ENCODE measurements around the gene MARCHF4. TPM values are rescaled to one million over a fixed set of nuclear protein-coding genes. Genes with fewer than 3 reads are reported as not detected.
A peak's percentile ranks its signal among the peaks of the same experiment; 100 is the strongest.

The MARCHF4 gene
- total and polyA plus RNA-seq, 2 experiments from 2014 or later, result 0.45 to 1.1 TPM

GRCh38 chr2:216365518-216365917 is 6.8 kb downstream of the MARCHF4 start:
- TF ChIP-seq STAT1 (IDR thresholded peaks at IDR 0.05; ENCODE audit: unreplicated experiment) (no peak), ZNF331 (CRISPR knock-in tag; IDR thresholded peaks at IDR 0.05; ENCODE audit: low read depth) (no peak), EZH2 (IDR thresholded peaks at IDR 0.05; ENCODE audit: low read depth, unreplicated experiment) (no peak), JUNB (IDR thresholded peaks at IDR 0.05; ENCODE audit: unreplicated experiment) (no peak), ZNF114 (CRISPR knock-in tag; IDR thresholded peaks at IDR 0.05) (no peak)
- no peak overlapping the region for H3K27ac ChIP-seq (ENCODE audit: low read depth)
- DNase-seq (ENCODE audit: low spot score) (no peak), ATAC-seq (no peak)
- H2AFZ ChIP-seq, result no peak overlapping the region
- Mint-ChIP-seq H3K36me3 (ENCODE audit: low read depth) (no peaks in the 10 kb centered on the region; the same call in 2 of the 3 replicates), H3K9me3 (no peaks in the 10 kb centered on the region), H3K4me1 (peaks cover 34% of the 10 kb centered on the region), H3K27me3 (ENCODE audit: insufficient read depth, low read depth, poor library complexity) (peaks cover 7% of the 10 kb centered on the region), H3K27ac (no peak overlapping the region), H3K4me3 (no peak overlapping the region)
- H3K27me3 ChIP-seq (ENCODE audit: insufficient read depth), result peaks cover 19% of the 10 kb centered on the region
- no peak overlapping the region for H3K4me2 ChIP-seq
- no peaks in the 10 kb centered on the region for H3K79me2 ChIP-seq (replicated peaks; ENCODE audit: insufficient read depth)
- H3K36me3 ChIP-seq (ENCODE audit: insufficient read depth), result no peaks in the 10 kb centered on the region
- peaks cover 5% of the 10 kb centered on the region for H3K4me1 ChIP-seq (ENCODE audit: insufficient read depth)
- no peak overlapping the region for H3K4me3 ChIP-seq
- no peaks in the 10 kb centered on the region for H3F3A ChIP-seq (replicated peaks; ENCODE audit: low read depth)
- no peaks in the 10 kb centered on the region for H4K20me1 ChIP-seq (replicated peaks; ENCODE audit: insufficient read depth)
- H3K9me2 ChIP-seq (ENCODE audit: insufficient read depth), result 0 out of 2 replicates have a peak, but pooled peaks cover 7% of the 10 kb centered on the region

GRCh38 chr2:216363221-216363620 is 9.1 kb downstream of the MARCHF4 start:
- H3K27me3 ChIP-seq (ENCODE audit: insufficient read depth), result no peaks in the 10 kb centered on the region
- DNase-seq (ENCODE audit: low spot score) (no peak), ATAC-seq (no peak)
- Mint-ChIP-seq H3K36me3 (ENCODE audit: low read depth) (no peaks in the 10 kb centered on the region), H3K4me1 (peaks cover 24% of the 10 kb centered on the region), H3K4me3 (no peak overlapping the region), H3K27ac (no peak overlapping the region), H3K9me3 (no peaks in the 10 kb centered on the region), H3K27me3 (ENCODE audit: insufficient read depth, low read depth, poor library complexity) (peaks cover 5% of the 10 kb centered on the region)
- 0 out of 2 replicates have a peak, but pooled peaks cover 7% of the 10 kb centered on the region for H3K9me2 ChIP-seq (ENCODE audit: insufficient read depth)
- no peaks in the 10 kb centered on the region for H3K36me3 ChIP-seq (ENCODE audit: insufficient read depth)
- no peak overlapping the region for H2AFZ ChIP-seq
- H4K20me1 ChIP-seq (replicated peaks; ENCODE audit: insufficient read depth), result no peaks in the 10 kb centered on the region
- no peak for TF ChIP-seq ZNF331 (CRISPR knock-in tag; IDR thresholded peaks at IDR 0.05; ENCODE audit: low read depth)
- no peak for TF ChIP-seq REST (IDR thresholded peaks at IDR 0.05; ENCODE audit: unreplicated experiment)
- H3K4me3 ChIP-seq, result no peak overlapping the region
- H3K27ac ChIP-seq (ENCODE audit: low read depth), result no peak overlapping the region
- H3K4me1 ChIP-seq (ENCODE audit: insufficient read depth), result no peaks in the 10 kb centered on the region; the same call in 1 of the 2 replicates
- no peaks in the 10 kb centered on the region for H3K79me2 ChIP-seq (replicated peaks; ENCODE audit: insufficient read depth)
- no peaks in the 10 kb centered on the region for H3F3A ChIP-seq (replicated peaks; ENCODE audit: low read depth)
- H3K4me2 ChIP-seq, result no peak overlapping the region

GRCh38 chr2:216362730-216363129 is 9.6 kb downstream of the MARCHF4 start:
- no peaks in the 10 kb centered on the region for H3K36me3 Mint-ChIP-seq (ENCODE audit: low read depth)
- Histone ChIP-seq H3K27me3 (ENCODE audit: insufficient read depth) (no peaks in the 10 kb centered on the region), H3K79me2 (replicated peaks; ENCODE audit: insufficient read depth) (no peaks in the 10 kb centered on the region), H3K9me2 (ENCODE audit: insufficient read depth) (0 out of 2 replicates have a peak, but pooled peaks cover 7% of the 10 kb centered on the region), H2AFZ (no peak overlapping the region), H3K4me1 (ENCODE audit: insufficient read depth) (no peaks in the 10 kb centered on the region; the same call in 1 of the 2 replicates), H4K20me1 (replicated peaks; ENCODE audit: insufficient read depth) (no peaks in the 10 kb centered on the region), H3K27ac (ENCODE audit: low read depth) (no peak overlapping the region), H3K36me3 (ENCODE audit: insufficient read depth) (no peaks in the 10 kb centered on the region), H3K4me3 (no peak overlapping the region), H3F3A (replicated peaks; ENCODE audit: low read depth) (no peaks in the 10 kb centered on the region), H3K4me2 (no peak overlapping the region)
- peaks cover 2% of the 10 kb centered on the region for H3K27me3 Mint-ChIP-seq (ENCODE audit: insufficient read depth, low read depth, poor library complexity)
- no peak for TF ChIP-seq EZH2 (IDR thresholded peaks at IDR 0.05; ENCODE audit: low read depth, unreplicated experiment)
- no peak for TF ChIP-seq ZNF331 (CRISPR knock-in tag; IDR thresholded peaks at IDR 0.05; ENCODE audit: low read depth)
- TF ChIP-seq EZH2phosphoT487 (IDR thresholded peaks at IDR 0.05; ENCODE audit: unreplicated experiment), result no peak
- TF ChIP-seq STAT1 (IDR thresholded peaks at IDR 0.05; ENCODE audit: unreplicated experiment), result no peak
- no peak for TF ChIP-seq ETS1 (IDR thresholded peaks at IDR 0.05)
- DNase-seq (ENCODE audit: low spot score) (no peak), ATAC-seq (peak; percentile 26; the same call in 1 of the 3 replicates)
- no peak overlapping the region for H3K27ac Mint-ChIP-seq
- H3K9me3 Mint-ChIP-seq, result no peaks in the 10 kb centered on the region
- no peak overlapping the region for H3K4me3 Mint-ChIP-seq
- H3K4me1 Mint-ChIP-seq, result peaks cover 19% of the 10 kb centered on the region
